ENCODE data around the gene SEH1L. TPM values are rescaled to one million over a fixed set of nuclear protein-coding genes. Genes with fewer than 3 reads are reported as not detected.
A peak's percentile ranks its signal among the peaks of the same experiment; 100 is the strongest.

Gene SEH1L
- total RNA-seq, 1 donor from 2014 or later: 108 TPM

- no peak for TF ChIP-seq CTCF (IDR thresholded peaks at IDR 0.05; ENCODE audit: insufficient read depth, low read length, severe bottlenecking)
- Histone ChIP-seq H3K36me3 (ENCODE audit: control insufficient read depth, insufficient read depth, low read length) (no peaks in the 10 kb centered on the region), H3K27me3 (ENCODE audit: control insufficient read depth, insufficient read depth, low read length) (no peaks in the 10 kb centered on the region), H3K4me3 (ENCODE audit: low read depth, low read length) (no peak overlapping the region)
- no peak for DNase-seq (ENCODE audit: low read depth)
- no peak for FAIRE-seq
Measured at GRCh38 chr18:12908706-12909105, 39.1 kb upstream of the SEH1L start.

DNA sequence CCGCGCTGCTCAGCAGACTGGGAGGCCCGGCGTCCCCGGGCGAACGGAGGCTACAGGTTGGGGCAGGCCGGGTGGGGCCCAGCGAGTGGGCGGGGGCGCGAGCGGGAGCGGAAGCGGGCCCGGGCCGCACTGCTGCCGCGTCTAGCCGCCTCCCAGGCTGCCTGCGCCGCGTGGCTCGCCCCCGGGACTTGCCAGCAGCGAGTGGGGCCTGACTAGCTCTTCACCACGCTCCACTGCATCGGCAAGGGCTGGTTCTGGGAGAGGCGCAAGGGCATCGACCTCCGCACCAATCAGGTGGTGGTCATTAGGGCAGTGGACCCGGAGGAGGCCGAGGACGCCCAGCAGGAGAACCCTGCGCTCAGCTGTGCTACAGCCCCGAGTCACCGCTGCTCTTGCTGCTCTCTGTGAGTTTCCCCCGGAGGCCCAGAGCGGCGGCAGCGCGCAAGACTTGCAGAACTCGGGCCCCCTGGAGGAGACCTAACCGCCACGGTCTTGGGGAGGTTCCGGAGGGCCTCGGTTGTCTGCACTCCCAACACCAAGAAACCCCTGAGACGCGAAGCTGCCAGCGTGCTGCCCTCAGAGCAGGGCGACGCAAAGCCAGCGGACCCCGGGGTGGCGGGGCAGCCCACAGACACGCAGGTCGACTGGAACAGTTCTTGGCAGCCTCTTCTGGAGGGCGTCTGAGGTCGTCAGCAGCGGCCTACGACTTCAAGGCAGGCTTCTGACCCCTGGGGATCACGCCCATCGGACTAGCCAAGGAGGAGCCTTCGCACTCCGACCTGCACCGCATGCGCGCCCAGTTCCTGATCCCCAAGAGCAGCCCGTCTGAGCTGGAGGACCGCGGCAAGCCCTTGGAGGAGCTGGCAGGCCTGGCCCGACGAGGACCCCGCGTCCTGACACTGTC is 36.5 kb upstream of the SEH1L start:
- FAIRE-seq (no peak), DNase-seq (ENCODE audit: low read depth) (peak; percentile 29)
- H3K36me3 ChIP-seq (ENCODE audit: control insufficient read depth, insufficient read depth, low read length): no peaks in the 10 kb centered on the region

GRCh38 chr18:12911929-12912703 is 35.7 kb upstream of the SEH1L start:
- Histone ChIP-seq H3K27me3 (ENCODE audit: control insufficient read depth, insufficient read depth, low read length) (no peaks in the 10 kb centered on the region), H3K36me3 (ENCODE audit: control insufficient read depth, insufficient read depth, low read length) (no peaks in the 10 kb centered on the region), H3K4me3 (ENCODE audit: low read depth, low read length) (no peak overlapping the region)
- TF ChIP-seq CTCF (IDR thresholded peaks at IDR 0.05; ENCODE audit: insufficient read depth, low read length, severe bottlenecking): no peak
- DNase-seq (ENCODE audit: low read depth) (no peak), FAIRE-seq (no peak)

More for the DNA sequence above, 36.5 kb upstream of the SEH1L start:
- no peak for TF ChIP-seq CTCF (IDR thresholded peaks at IDR 0.05; ENCODE audit: insufficient read depth, low read length, severe bottlenecking)
- no peak overlapping the region for H3K4me3 ChIP-seq (ENCODE audit: low read depth, low read length)
- H3K27me3 ChIP-seq (ENCODE audit: control insufficient read depth, insufficient read depth, low read length): no peaks in the 10 kb centered on the region

GRCh38 chr18:12921178-12921577 is 26.6 kb upstream of the SEH1L start:
- Histone ChIP-seq H3K4me3 (ENCODE audit: low read depth, low read length) (no peak overlapping the region), H3K27me3 (ENCODE audit: control insufficient read depth, insufficient read depth, low read length) (no peaks in the 10 kb centered on the region), H3K36me3 (ENCODE audit: control insufficient read depth, insufficient read depth, low read length) (no peaks in the 10 kb centered on the region)
- TF ChIP-seq CTCF (IDR thresholded peaks at IDR 0.05; ENCODE audit: insufficient read depth, low read length, severe bottlenecking): no peak
- no peak for FAIRE-seq
- no peak for DNase-seq (ENCODE audit: low read depth)

DNA sequence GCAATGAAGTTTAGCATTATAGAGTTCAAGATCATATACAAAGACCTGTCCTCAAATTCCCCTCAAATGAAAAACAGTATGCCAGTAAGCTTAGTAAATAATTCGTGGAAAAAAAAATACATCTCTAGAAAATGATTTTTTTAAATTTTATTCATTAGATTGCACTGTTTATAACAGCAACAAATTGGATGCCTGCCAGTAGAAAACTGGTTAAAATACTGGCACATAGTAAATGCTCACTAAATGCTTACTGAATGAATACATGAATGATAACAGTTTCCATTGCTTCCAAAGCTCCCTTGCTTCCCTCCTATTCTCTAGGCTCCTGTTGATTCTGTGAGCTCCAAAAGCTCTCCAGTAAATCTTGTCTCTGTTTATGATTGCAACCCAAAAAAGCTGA is 25.5 kb upstream of the SEH1L start:
- no peak for TF ChIP-seq CTCF (IDR thresholded peaks at IDR 0.05; ENCODE audit: insufficient read depth, low read length, severe bottlenecking)
- no peak for DNase-seq (ENCODE audit: low read depth)
- Histone ChIP-seq H3K36me3 (ENCODE audit: control insufficient read depth, insufficient read depth, low read length) (no peaks in the 10 kb centered on the region), H3K4me3 (ENCODE audit: low read depth, low read length) (no peak overlapping the region), H3K27me3 (ENCODE audit: control insufficient read depth, insufficient read depth, low read length) (no peaks in the 10 kb centered on the region)
- no peak for FAIRE-seq
